Nephron progenitor cell (in vitro differentiated cells): Measurements from ENCODE around the gene DKK3.

Experiments
- DNase-seq: peaks from one replicate; pipeline ENCODE4 v3.0.0; 2021
- H3K27ac Mint-ChIP-seq: 2 replicates; pipeline ENCODE4 v1.8.0; 2021; ENCODE audit warnings: mild to moderate bottlenecking, moderate library complexity, mixed read lengths
- H3K27me3 Mint-ChIP-seq: 2 replicates; pipeline ENCODE4 v1.8.0; 2021; ENCODE audit warnings: mild to moderate bottlenecking, low read depth, mixed read lengths; ENCODE audit not compliant: poor library complexity
- H3K36me3 Mint-ChIP-seq: 2 replicates; pipeline ENCODE4 v1.8.0; 2021; ENCODE audit warnings: low read depth, mixed read lengths
- H3K4me1 Mint-ChIP-seq: 2 replicates; pipeline ENCODE4 v1.8.0; 2021; ENCODE audit warnings: mixed read lengths
- H3K4me3 Mint-ChIP-seq: 2 replicates; pipeline ENCODE4 v1.8.0; 2021; ENCODE audit warnings: mild to moderate bottlenecking, moderate library complexity, mixed read lengths
- H3K9me3 Mint-ChIP-seq: 2 replicates; pipeline ENCODE4 v1.8.0; 2021; ENCODE audit warnings: mild to moderate bottlenecking, moderate library complexity, mixed read lengths
- CTCF ChIP-seq: fragments of 200-600 bp; sonication (generic); IDR thresholded peaks from 2 replicates; pipeline ENCODE4 v1.5.0; 2021; ENCODE audit warnings: antibody characterized with exemption

The DKK3 gene

GRCh38 chr11:11916981-11917399, 91.4 kb downstream of the DKK3 start:
- DNase-seq, result no peak
- Mint-ChIP-seq H3K4me3 (no peak overlapping the region), H3K4me1 (peaks cover 8% of the 10 kb centered on the region), H3K27ac (no peak overlapping the region), H3K27me3 (no peaks in the 10 kb centered on the region), H3K36me3 (peaks cover 29% of the 10 kb centered on the region), H3K9me3 (no peaks in the 10 kb centered on the region)
- no peak for TF ChIP-seq CTCF

- H3K27ac Mint-ChIP-seq, result no peak overlapping the region
- peaks cover 35% of the 10 kb centered on the region for H3K36me3 Mint-ChIP-seq
- no peaks in the 10 kb centered on the region for H3K27me3 Mint-ChIP-seq
Observed at GRCh38 chr11:11915625-11916024, 92.8 kb downstream of the DKK3 start.

GRCh38 chr11:11913395-11913794, 95.0 kb downstream of the DKK3 start:
- Mint-ChIP-seq H3K4me3 (no peak overlapping the region), H3K27ac (no peak overlapping the region), H3K9me3 (no peaks in the 10 kb centered on the region), H3K27me3 (no peaks in the 10 kb centered on the region), H3K36me3 (peaks cover 35% of the 10 kb centered on the region), H3K4me1 (peaks cover 20% of the 10 kb centered on the region)
- TF ChIP-seq CTCF, result no peak
- DNase-seq, result no peak

More at GRCh38 chr11:11915625-11916024, 92.8 kb downstream of the DKK3 start:
- TF ChIP-seq CTCF, result no peak
- no peak overlapping the region for H3K4me3 Mint-ChIP-seq
- peaks cover 20% of the 10 kb centered on the region for H3K4me1 Mint-ChIP-seq
- H3K9me3 Mint-ChIP-seq, result no peaks in the 10 kb centered on the region
- no peak for DNase-seq
